T-helper 1 cell treated with Interleukin-12 subunit alpha and Interleukin-12 subunit beta and Interleukin-4 antibody, amounts not matched to agents 30 ng/mL and 1 ng/mL, for 36 hours (primary cell): ENCODE measurements around the gene SELENOW. TPM values are rescaled to one million over a fixed set of nuclear protein-coding genes. Genes with fewer than 3 reads are reported as not detected.

Source experiments
- intact Hi-C: fragments of 100-400 bp; cut with micrococcal nuclease; formaldehyde crosslinking; loops from one replicate; pipeline ENCODE4 v1.15.1; 2024
- total RNA-seq: library from RNA; stranded (reverse); gene quantifications from 2 replicates; pipeline ENCODE4 v1.2.3, GENCODE V29; 2022

The SELENOW gene
- total RNA-seq, 1 donor from 2014 or later = 89.1 TPM

DNA sequence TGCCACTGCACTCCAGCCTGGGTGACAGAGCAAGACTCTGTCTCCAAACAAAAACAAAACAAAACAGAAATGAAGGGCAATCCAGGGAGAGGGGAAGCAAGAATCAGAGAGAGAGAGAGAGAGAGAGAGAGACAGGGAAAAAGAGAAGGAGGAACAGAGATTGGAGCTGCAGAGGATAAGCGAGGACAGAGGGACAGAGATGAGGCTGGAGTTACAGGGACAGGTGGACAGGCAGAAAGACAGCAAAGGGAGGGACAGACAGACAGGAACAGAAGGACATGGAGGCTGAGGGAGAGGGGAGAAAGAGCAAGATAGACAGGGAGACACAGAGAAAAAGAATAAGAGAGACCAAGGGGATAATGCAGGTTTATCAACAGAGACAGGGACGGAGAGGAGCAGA, 41.9 kb downstream of the SELENOW start:
- intact Hi-C loops = no loop called here

GRCh38 chr19:47821460-47822020, 43.0 kb downstream of the SELENOW start, which contains the start of gene CRX:
Gene CRX (plus strand): TSS chr19:47821937. CDS start chr19:47834444, 12,507 bp downstream.
- intact Hi-C loops = no loop called here

GRCh38 chr19:47824396-47824795, 45.9 kb downstream of the SELENOW start:
- intact Hi-C loops = no loop called here

DNA sequence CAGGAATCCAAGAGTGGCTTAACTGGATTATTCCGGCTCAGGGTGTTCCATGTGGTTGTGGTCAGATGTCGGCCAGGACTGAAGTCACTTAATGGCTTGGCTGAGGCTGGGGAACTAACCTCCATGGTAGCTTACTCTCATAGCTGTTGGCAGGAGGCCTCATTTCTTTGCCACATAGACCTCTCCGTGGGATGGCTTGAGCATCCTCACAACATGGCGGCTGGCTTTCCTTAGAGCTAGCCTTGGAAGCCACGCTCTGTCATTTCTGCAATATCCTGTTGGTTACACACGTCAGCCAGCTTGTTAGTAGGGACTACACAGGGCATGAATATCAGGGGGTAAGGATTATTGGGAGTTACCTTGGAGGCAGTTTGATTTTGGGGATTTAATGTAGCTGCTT, 48.3 kb downstream of the SELENOW start:
- intact Hi-C loops = no loop called here

GRCh38 chr19:47832723-47833122, 54.2 kb downstream of the SELENOW start:
- intact Hi-C loops = no loop called here

Other genes starting within 250 kb of the SELENOW start
- gene ZNF541, start 205.6 kb upstream of the SELENOW start, total RNA-seq = 0.12 TPM in 2 replicates
- gene BICRA, start 169.6 kb upstream of the SELENOW start, total RNA-seq = 18.1 and 20.6 TPM in 2 replicates
- 0.47 and 0.49 TPM in 2 replicates for gene EHD2, start 65.3 kb upstream of the SELENOW start, total RNA-seq
- 292 and 295 TPM in 2 replicates for gene NOP53, start 33.2 kb upstream of the SELENOW start, total RNA-seq
- gene TPRX1, start 25.8 kb downstream of the SELENOW start, total RNA-seq = not detected in 2 replicates
- not detected in 2 replicates for gene CRX, start 43.2 kb downstream of the SELENOW start, total RNA-seq
- gene TPRX2, start 80.5 kb downstream of the SELENOW start, total RNA-seq = not detected in 2 replicates
- not detected in 2 replicates for gene SULT2A1, start 107.6 kb downstream of the SELENOW start, total RNA-seq
- not detected in 2 replicates for gene BSPH1, start 213.5 kb downstream of the SELENOW start, total RNA-seq
- gene ELSPBP1, start 215.9 kb downstream of the SELENOW start, total RNA-seq = not detected in 2 replicates